Measurements from ENCODE around the gene FGD5.

The FGD5 gene

DNA sequence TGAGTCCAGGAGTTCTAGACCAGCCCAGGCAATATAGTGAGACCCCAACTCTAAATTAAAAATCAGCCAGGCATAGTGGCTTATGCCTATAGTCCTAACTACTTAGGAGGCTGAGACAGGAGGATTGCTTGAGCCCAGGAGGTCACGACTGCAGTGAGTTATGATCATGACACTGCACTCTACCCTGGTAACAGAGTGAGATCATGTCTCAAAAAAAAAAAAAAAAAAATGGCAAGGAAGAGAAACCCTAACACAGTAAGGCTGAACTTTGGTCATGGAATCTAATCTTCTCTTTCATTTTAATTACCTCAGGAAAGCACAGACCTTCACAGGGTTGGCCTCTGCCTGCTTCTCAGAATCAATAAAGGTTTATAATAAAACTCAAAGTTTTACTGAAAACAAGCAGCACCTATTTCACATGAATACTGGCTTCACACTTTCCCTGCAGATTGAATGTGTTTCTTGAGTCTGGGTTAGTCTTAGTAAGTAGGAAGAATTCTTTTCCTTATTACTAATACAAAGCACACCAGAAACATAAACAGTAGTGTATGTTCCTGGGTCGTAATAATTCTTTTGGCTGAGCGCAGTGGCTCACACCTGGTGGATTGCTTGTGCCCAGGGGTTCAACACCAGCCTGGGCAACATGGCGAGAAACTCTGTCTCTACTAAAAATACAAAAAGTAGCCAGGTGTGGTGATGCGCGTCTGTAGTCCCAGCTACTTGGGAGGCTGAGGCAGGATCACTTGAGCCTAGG, 117.0 kb downstream of the FGD5 start:
- no peak for DNase-seq

DNA sequence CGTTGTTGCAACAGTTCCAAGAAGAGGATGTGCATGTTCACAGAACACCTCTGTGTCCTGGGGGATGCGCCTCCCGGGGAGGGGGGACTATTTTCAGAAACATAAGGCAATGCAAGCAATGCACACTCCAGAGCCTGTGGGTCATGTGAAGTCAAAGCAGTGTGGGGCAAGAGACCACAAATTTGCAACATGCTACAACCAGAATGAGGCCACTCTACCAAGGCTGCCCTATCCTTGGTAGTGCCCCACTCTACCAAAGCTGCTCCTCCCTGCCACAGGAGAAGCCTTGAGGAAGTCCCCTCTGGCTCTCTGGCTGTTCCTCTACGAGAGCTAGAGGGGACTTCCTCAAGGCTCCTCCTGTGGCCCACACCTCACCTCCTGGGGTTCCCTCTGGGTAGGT, 120.2 kb downstream of the FGD5 start:
- DNase-seq: no peak

DNA sequence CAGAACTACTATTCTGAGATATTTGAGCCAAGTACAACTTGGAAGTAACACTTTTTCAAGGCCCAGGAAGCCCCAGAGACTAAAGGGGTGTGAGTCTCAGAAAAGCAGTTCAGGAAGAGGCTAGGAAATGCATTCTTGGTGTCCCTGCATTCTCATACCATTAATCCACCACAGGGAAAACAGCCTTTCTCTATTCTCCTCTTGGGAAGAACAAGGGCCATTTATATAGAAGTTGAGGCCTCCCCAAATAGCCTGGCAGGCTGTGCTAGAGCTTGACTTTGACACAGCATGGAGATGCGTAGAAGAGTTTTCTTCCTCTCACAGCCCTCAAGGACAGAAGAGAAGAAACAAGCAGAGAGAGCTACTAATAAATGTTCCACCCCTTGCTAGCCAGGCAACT, 123.1 kb downstream of the FGD5 start:
- DNase-seq: no peak

DNA sequence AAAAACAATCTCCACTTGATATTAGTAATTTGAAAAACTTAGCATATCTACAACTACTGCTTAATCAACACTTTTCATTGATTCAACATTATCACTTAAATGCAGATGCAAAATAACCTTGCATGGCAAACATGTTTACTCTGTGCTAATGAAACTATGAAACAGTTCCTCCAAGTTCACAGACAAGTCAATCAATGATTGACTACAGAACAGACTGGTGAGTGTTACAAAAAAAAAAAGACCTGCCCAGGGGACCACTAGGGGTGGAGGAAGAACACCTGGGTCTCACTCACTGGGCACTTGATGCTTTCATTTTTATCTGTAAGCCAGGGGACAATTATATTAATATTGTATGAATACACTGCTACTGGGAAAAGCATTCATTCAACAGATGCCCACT, 124.3 kb downstream of the FGD5 start:
- no peak for DNase-seq

DNA sequence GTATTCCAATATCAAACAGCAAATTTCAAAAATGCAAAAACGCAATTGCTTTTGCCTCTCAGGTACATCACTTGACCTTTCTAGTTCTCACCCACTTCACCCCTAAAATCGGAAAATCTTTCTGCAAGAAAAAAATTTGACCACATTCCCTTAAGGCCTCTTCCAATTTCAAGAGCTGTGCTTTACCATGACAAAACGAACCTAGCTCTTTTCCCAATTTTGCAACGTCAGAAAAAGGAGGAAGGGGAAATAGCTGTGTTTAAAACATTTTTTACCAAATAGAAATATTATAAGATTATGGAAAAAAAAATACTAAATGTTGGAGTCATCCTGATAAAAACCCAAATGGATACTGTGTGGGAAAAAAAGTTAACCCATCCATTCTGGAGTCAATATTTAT, 127.5 kb downstream of the FGD5 start:
- DNase-seq: no peak

DNA sequence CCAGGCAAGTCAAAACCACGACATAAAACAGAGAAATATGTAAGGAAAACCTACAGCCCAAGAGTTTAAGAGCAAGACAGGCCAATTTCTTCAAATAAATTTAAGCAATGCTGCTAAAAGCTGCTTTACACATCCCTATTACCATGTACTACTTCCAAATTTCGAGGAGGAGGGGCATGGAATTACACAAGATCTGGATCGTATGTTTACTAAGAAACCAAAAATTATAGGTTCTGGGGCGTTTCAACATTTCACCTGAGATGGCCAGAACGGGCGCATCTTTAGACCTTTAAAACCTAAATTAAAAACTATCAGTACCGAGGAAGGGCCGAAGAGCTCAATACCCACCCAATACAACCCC, 128.0 kb downstream of the FGD5 start:
- DNase-seq: no peak

DNA sequence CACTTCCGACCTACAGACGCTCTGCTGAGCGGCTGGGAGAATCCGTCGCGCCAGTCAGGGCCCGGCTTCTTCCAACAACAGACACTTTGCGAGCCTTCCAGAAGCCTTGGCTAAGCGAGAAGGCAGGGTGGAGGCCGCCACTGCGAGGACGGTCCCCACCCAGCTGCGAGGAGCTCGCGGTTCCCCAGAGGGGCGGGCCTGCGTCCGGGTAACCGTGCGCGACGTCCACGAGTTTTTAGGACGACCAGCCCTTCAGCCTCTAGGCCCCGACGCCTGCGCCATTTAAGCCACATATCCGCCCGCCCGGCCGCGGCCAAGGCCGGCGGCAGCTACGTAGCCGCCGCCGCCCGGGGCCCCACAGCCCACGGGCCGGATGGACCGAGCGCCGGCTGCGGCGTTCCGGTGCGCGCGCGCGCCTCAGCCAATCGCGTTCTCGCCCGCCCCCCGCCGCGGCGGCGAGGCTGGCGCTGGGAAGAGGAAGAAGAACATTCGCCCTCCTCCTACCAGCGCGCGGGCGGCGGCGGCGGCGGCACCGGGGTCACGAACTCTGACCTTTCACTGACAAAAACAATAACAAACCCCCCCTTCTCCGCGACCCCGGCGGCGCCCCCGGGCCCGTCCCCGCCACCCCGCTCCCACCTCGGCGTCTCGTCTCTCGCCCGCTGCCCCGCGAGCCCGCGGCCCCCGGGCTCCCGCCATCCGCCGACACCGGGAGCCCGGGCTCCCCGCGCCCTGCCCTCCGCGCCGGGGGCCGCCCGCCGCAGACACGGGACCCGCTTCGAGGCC, 128.5 kb downstream of the FGD5 start, which contains the start of gene NR2C2:
TSS of gene NR2C2 (plus strand) at position 484 of the 786 bp plus-strand sequence. CDS start 56,332 bp downstream, outside the sequence.
- DNase-seq: peak; percentile 90

DNA sequence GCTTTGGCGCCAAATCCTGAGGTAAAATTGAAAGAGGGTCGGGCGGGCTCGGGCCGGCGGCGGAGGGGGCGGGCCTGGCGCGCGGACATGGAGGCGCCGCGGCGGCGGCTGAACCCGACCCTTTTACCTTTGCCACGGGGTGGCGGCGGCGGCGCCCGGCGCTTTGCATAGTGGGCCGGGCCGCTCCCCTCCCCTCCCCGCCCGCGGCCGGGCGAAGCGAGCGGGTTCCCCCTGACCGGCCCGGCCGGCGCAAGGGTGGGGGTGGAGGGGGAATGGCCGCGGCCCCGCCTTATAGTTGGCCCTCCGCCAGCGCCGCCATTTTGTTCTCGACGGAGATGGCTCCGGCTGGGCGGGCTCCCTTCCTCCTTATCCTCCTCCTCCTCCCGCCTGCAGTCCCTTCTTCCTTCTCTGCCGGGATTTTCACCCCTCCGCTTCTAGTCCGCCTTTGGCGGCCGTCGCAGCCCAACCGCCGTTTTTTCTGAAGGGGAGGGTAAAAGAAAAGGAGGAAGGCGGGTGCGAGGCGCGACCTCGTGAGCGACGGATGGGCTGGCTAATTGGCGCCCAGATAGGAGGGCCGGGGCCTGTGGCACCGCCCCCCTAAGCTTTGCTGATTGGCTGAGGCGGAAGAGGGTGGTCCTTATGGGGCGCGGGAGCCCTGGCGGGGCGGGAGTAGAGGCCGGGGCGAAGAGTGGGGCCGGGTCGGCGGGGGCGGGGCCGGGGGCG, 129.3 kb downstream of the FGD5 start:
- DNase-seq: peak; percentile 95

DNA sequence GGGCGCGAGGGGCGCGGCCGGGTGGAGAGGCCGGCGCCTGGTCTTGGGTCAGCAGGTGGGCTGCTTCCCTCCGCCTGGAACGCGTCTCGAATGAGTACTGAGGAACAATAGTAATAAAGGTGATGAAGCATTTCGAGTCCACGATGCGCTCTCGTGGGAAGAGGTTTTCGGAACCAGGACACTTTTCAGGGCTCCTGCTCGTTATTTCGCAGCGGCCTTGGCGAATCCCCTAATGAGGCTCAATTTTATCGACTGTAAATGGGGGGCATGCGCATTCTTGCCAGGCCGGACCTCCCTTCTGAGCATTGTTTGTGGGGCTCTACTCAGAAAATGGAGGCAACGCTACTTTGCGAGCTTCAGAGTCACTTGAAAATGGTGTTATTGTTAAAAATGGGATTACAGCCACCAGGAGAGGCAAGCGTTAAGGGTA, 129.9 kb downstream of the FGD5 start:
- DNase-seq: no peak

DNA sequence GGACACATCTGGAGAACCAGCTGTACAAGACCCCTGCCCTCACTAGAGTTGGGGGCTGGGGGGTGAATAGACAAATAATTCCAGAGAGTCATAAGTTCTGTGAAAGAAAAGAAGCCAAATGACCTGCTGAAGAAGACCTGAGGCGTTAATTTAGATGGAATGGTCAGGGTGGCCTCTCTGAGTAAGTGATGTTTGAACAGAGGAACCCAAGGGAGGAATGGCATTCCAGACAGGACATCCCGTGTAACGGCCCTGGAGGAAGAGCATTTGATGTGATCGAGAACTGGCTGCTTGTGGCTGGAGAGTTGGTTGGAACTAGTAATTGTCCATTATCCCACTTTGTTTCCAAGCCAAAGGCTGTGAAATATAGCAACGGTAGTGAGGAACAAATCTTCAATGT, 130.4 kb downstream of the FGD5 start:
- DNase-seq: no peak

DNA sequence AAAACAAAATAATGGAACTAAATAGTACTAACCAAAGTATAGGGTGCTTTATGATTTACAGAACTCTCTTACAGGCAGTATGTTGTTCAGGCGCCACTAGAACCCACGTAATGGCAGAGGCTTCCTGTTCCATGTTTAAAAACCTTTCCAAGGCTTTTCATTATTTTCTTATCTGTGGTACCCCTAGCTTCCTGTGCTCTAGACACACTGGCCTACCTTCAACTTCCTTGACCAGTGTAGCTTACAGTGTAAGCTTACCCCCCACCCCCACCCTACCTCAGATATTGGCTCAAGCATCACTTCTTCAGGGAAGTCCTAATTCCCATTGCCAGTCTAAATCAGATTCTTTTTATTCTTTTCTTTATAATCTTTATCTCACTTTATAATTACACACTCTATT, 131.5 kb downstream of the FGD5 start:
- no peak for DNase-seq

DNA sequence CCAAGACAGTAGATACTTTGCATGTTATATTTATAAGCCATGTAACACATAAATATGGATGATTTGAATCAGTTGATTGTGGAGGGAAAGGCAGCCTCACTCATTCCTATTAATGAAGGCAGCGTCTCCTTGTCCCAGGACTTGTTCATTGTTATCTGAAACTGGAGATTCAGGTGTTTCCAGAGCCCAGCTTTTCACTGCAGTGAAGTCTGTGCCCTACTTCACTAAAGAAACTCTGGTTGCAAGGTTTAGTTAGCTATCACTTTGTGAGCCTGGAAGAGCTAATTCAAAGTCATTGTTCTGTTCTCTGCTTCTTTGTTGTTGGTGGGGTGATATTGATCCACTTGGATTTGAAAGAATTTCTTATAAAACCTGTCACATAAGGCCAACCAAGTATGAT, 138.4 kb downstream of the FGD5 start:
- no peak for DNase-seq

DNA sequence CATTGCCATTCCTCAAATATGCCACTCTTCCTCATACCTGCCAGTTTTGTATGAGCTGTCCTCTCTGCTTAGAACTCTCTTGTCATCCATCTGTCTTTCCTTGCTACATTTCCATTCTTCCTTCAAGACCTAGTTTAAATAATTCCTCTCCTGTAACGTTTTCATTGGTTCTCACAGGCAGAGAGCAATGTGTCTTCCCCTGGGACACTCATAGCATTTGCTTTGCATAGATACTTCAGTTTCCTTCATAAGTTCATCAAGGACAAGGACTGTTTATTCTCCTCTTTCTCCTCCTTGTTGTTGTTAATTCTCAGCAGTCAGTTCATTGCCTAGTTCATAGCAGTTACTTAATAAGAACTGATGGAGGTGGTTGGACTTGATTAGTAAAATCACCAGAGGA, 139.2 kb downstream of the FGD5 start:
- DNase-seq: no peak

DNA sequence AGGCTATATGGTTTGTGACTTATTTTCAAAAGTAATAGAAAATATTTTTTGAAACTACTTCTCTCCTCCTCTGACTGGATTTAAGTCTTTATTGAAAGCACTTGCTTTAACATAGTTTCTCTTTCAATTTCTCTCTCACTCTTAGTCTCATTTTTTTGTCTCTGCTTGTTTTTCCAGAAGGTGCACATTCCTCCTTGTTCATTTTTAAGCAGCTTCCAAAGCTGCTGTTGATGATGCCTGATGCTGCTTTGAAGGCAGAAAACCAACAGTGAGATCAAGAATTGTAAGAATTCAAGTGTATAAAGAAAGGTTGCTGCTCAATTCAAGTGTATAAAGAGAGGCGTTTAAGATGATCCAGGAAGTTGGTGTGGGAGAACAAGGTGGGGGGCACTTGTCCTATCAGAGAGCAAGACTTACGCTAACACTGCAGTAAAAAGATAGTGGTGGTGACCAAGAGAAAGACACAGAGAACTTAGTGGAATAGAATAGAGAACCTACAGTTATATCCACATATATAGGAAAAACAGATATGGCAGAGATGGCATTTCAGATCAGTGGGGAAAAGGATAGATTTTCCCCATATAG, 140.7 kb downstream of the FGD5 start:
- DNase-seq: no peak

DNA sequence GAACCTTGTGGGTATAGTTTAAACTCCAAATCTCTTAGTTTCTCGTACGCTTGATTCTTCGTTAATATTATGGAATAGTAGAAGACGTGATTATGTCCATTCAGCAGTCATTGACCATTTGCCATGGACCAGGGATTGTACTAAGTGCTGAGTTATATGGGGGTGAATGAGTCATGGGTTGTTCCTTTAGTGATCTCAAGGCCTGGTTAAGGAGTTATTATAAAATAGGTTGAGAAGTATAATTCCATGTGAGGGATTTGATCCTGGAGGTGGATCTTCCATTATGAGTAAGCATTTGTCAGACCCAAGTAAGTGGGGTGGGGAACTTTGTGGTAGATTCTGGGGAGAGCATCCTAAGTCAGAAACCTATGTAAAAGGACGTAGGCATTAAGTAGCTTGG, 144.0 kb downstream of the FGD5 start:
- no peak for DNase-seq

DNA sequence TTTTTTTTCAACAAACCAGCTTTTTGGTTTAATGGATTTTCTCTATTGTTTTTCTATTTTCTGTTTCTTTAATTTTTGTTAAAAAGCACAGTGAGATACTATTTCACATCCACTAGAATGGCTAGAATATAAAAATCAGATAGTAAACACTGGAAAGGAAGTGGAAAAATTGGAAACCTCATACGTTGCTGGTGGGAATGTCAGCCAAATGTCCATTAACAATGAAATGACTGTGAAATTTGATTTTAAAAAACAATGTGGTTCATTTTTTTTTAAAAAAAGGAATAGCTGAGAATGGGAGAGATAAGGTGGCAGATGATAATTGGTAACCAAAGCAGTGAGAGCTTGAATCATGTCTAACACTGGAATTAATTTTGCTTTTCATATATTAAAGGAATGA, 148.5 kb downstream of the FGD5 start:
- DNase-seq: no peak

DNA sequence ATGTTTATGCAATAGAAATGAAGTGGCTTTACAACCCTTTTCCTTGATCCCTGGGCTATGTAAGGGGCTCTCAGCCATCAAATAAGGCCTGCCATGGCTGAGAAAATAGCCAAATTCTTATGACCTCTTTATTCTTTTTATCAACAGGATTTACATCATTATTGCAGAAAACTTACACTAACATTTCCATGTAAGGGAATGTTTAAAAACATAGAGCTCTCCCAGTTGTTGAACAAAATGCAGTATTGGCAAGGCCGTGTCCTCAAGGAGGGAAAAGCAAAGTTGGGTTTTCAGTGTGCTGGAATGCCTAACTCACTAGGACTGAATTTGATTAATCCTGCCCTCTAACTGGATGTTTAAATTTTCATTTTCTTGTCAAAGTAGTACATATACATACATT, 150.9 kb downstream of the FGD5 start:
- DNase-seq: no peak

DNA sequence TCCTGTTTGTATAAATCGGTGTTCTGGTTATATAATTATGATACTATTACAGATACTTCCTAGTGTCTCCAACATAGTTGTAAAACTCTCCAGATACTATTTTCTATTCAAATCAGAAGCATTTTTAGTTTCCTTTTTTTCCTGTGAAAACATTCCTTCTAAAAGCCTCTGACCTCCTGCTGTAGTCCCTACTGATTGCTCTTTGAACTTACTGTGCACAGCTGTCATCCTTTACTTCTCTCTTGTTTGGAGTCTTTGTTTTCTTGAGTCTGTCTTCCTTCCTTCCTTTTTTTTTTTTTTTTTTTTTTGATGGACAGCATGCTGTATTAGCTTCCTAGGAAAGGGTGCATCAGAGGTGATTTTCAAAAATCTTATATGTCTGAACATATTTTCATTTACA, 157.6 kb downstream of the FGD5 start:
- no peak for DNase-seq

DNA sequence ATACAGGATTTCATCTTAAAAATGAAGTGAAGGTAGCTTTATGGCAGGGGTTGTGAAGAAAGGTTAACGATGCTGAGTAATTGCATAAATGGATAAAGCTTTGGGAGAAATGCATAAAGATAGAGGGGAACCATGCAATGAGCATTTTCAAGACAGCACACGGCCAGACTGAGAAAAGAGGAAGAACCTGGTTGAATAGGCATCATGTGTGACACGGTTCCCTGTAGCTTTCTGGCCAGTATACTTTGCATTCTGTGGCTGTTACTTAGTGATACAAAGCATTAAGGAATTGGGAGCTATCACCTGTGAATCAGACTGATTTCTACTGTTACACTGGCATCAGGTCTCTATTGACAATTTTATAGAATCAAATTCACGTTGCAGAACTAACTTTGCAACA, 161.9 kb downstream of the FGD5 start:
- no peak for DNase-seq

All from CD4-positive, alpha-beta T cell treated with Interleukin-15 for 1 hour (primary cell).